ENCODE results near the gene CISH.

DNA sequence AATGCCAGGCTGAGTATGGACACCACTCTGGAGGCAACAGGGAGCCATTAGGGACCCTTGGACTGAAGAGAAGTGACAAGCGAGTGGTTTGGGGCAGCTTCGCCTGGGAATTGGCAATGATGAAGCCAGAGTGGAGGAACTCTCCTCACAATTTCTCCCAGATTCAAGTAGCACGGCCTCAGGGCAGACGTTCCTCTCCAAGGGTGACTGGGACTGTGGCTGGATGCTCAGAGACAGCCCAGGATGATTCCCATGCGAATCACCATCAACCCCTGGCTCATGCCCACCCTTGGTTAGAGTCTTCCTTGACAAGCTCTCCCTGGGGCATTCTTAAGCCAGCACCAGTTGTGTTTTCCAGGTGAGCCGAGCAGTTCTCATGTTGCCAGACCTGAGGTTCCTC lies 46.8 kb upstream of the CISH start:
- TF ChIP-seq, protein P1, sequence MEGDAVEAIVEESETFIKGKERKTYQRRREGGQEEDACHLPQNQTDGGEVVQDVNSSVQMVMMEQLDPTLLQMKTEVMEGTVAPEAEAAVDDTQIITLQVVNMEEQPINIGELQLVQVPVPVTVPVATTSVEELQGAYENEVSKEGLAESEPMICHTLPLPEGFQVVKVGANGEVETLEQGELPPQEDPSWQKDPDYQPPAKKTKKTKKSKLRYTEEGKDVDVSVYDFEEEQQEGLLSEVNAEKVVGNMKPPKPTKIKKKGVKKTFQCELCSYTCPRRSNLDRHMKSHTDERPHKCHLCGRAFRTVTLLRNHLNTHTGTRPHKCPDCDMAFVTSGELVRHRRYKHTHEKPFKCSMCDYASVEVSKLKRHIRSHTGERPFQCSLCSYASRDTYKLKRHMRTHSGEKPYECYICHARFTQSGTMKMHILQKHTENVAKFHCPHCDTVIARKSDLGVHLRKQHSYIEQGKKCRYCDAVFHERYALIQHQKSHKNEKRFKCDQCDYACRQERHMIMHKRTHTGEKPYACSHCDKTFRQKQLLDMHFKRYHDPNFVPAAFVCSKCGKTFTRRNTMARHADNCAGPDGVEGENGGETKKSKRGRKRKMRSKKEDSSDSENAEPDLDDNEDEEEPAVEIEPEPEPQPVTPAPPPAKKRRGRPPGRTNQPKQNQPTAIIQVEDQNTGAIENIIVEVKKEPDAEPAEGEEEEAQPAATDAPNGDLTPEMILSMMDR (IDR thresholded peaks at IDR 0.05), result no peak
- TF ChIP-seq POLR2A (IDR thresholded peaks at IDR 0.05), result no peak

All from testis (tissue), 2 donors.